Fibroblast of skin of abdomen (primary cell): ENCODE data around the gene ABLIM1.

Experiments
- DNase-seq: peaks from one replicate; pipeline ENCODE4 v3.0.0-alpha.2; 2013

ABLIM1 gene

GRCh38 chr10:114441107-114441506, 217.0 kb downstream of the ABLIM1 start:
- no peak for DNase-seq

- DNase-seq: no peak
These were observed 220.4 kb downstream of the ABLIM1 start for GRCh38 chr10:114437473-114438292.

GRCh38 chr10:114436941-114437340, 221.1 kb downstream of the ABLIM1 start:
- DNase-seq: no peak

GRCh38 chr10:114432566-114433093, 225.4 kb downstream of the ABLIM1 start:
- DNase-seq: no peak

GRCh38 chr10:114431414-114432135, 226.5 kb downstream of the ABLIM1 start:
- no peak for DNase-seq

- no peak for DNase-seq
These were observed 227.2 kb downstream of the ABLIM1 start for GRCh38 chr10:114430688-114431413.

- DNase-seq: no peak
These were observed 228.3 kb downstream of the ABLIM1 start for GRCh38 chr10:114429581-114430335.

GRCh38 chr10:114427124-114427852, 230.8 kb downstream of the ABLIM1 start:
- no peak for DNase-seq

GRCh38 chr10:114426476-114426875, 231.6 kb downstream of the ABLIM1 start:
- no peak for DNase-seq

GRCh38 chr10:114420811-114421485, 237.1 kb downstream of the ABLIM1 start:
- DNase-seq: no peak

- DNase-seq: no peak
These were observed 240.0 kb downstream of the ABLIM1 start for GRCh38 chr10:114418109-114418508.

- DNase-seq: no peak
These were observed 244.9 kb downstream of the ABLIM1 start for GRCh38 chr10:114412907-114413797.

GRCh38 chr10:114408968-114409444, 249.1 kb downstream of the ABLIM1 start:
- DNase-seq: no peak

GRCh38 chr10:114408112-114408967, 249.7 kb downstream of the ABLIM1 start:
- no peak for DNase-seq

GRCh38 chr10:114406455-114406854, 251.6 kb downstream of the ABLIM1 start:
- DNase-seq: no peak

GRCh38 chr10:114405011-114405350, 253.1 kb downstream of the ABLIM1 start:
- DNase-seq: no peak

GRCh38 chr10:114404171-114405010, 253.7 kb downstream of the ABLIM1 start, which contains the start of gene AFAP1L2:
AFAP1L2 (minus strand) TSS chr10:114404502; CDS start chr10:114404455, 47 bp downstream.
- no peak for DNase-seq
